GM12874 (cell line): Measurements from ENCODE around the gene CDS2.

Experiments used
- CTCF ChIP-seq: IDR thresholded peaks from 2 replicates; pipeline ENCODE4 v1.5.1; 2011; ENCODE audit warnings: low read depth, mild to moderate bottlenecking, control low read depth, low read length, moderate library complexity; ENCODE audit not compliant: insufficient read depth

The CDS2 gene

GRCh38 chr20:5180421-5180820 lies 53.6 kb downstream of the CDS2 start:
- no peak for TF ChIP-seq CTCF

- TF ChIP-seq CTCF = no peak
These were observed 54.1 kb downstream of the CDS2 start for GRCh38 chr20:5180933-5181332.

- TF ChIP-seq CTCF = no peak
These were observed 54.7 kb downstream of the CDS2 start for GRCh38 chr20:5181492-5181891.

- no peak for TF ChIP-seq CTCF
These were observed 55.1 kb downstream of the CDS2 start for GRCh38 chr20:5181958-5182357.

- no peak for TF ChIP-seq CTCF
These were observed 55.9 kb downstream of the CDS2 start for GRCh38 chr20:5182615-5183254.

- TF ChIP-seq CTCF = no peak
These were observed 57.1 kb downstream of the CDS2 start for GRCh38 chr20:5183731-5184474.

GRCh38 chr20:5184684-5185083 lies 57.9 kb downstream of the CDS2 start:
- TF ChIP-seq CTCF = no peak
